BJ (cell line): ENCODE measurements around the gene KIRREL1. TPM values are rescaled to one million over a fixed set of nuclear protein-coding genes. Genes with fewer than 3 reads are reported as not detected.

Experiments used
- CTCF ChIA-PET: fragments of 350-600 bp; formaldehyde crosslinking; extraction: SDS; loops from one replicate; lab custom pipeline; 2021; ENCODE audit warnings: antibody characterized with exemption, inconsistent platforms; lab: Yijun Ruan, JAX
- POLR2A ChIA-PET: fragments of 300-600 bp; sonication (Branson Sonifier 250); formaldehyde crosslinking; extraction: SDS; loops from one replicate; lab custom pipeline; 2021; ENCODE audit warnings: antibody characterized with exemption; lab: Charles Lee
- DNase-seq: peaks from one replicate; pipeline ENCODE4 v3.0.0-alpha.2; 2011; ENCODE audit warnings: low read depth
- H3K27me3 ChIP-seq: 2 replicates; pipeline ENCODE4 v1.6.0; 2011; ENCODE audit warnings: low read length; ENCODE audit not compliant: control insufficient read depth, insufficient read depth
- H3K36me3 ChIP-seq: 2 replicates; pipeline ENCODE4 v1.5.1; 2011; ENCODE audit warnings: low read length; ENCODE audit not compliant: control insufficient read depth, insufficient read depth
- H3K4me3 ChIP-seq: 2 replicates; pipeline ENCODE4 v1.5.1; 2011; ENCODE audit warnings: low read depth, mild to moderate bottlenecking, control low read depth, low read length
- polyA plus RNA-seq: library from polyadenylated mRNA; depleted of rRNA; stranded (reverse); fragments of >200 nt; gene quantifications from 2 replicates; pipeline ENCODE4 v1.2.3, GENCODE V29; 2011
- TF ChIP-seq, protein P1 (sequence below): IDR thresholded peaks from 2 replicates; pipeline ENCODE4 v1.5.1; 2011; ENCODE audit warnings: low read depth, mild to moderate bottlenecking, control low read depth, inconsistent platforms, low read length, moderate library complexity; ENCODE audit not compliant: insufficient read depth

The KIRREL1 gene
- polyA plus RNA-seq, 1 experiment, result 65.1 TPM

- no peak for DNase-seq
- no peak overlapping the region for H3K4me3 ChIP-seq
- H3K27me3 ChIP-seq, result no peaks in the 10 kb centered on the region
- TF ChIP-seq, protein P1, sequence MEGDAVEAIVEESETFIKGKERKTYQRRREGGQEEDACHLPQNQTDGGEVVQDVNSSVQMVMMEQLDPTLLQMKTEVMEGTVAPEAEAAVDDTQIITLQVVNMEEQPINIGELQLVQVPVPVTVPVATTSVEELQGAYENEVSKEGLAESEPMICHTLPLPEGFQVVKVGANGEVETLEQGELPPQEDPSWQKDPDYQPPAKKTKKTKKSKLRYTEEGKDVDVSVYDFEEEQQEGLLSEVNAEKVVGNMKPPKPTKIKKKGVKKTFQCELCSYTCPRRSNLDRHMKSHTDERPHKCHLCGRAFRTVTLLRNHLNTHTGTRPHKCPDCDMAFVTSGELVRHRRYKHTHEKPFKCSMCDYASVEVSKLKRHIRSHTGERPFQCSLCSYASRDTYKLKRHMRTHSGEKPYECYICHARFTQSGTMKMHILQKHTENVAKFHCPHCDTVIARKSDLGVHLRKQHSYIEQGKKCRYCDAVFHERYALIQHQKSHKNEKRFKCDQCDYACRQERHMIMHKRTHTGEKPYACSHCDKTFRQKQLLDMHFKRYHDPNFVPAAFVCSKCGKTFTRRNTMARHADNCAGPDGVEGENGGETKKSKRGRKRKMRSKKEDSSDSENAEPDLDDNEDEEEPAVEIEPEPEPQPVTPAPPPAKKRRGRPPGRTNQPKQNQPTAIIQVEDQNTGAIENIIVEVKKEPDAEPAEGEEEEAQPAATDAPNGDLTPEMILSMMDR, result no peak
- peaks cover 8% of the 10 kb centered on the region for H3K36me3 ChIP-seq
- ChIA-PET POLR2A (no interaction called here), CTCF (interaction anchor here (0.7 to 21.6 kb wide), 17 partner anchors 9 to 85 kb away, joined by 3 to 272 read pairs (median 4); partner anchors contain the start of gene KIRREL1)
Observed at GRCh38 chr1:158035014-158035413, 41.6 kb downstream of the KIRREL1 start.

DNA sequence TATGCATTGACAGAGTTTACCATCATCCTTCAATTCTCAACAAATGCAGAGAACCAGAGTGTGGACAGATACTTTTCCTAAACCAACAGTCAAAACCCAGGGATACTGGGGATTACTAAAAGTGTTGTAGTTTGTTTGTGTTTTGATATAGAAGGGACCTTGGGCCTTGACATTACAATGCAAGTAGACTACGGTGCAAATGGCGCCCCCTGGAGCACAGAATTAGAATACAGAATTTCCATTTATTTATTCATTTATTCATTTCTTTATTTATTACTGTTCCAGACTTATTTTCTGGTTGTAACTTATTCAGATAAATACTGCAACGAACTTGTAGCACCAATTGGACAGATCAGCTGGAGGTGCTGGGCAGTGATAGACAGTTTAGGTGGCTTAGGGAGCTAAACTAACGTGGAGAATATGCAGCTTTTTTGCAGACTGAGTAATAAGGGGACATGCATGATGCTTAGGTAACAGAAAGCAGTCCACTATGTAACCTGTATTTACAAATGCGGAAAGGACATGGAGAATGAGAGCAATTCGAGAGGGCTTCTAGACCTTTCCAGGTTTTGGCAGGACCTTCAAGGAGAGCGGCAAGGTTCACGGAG lies 42.6 kb downstream of the KIRREL1 start:
- no peak for DNase-seq
- Histone ChIP-seq H3K4me3 (no peak overlapping the region), H3K27me3 (no peaks in the 10 kb centered on the region), H3K36me3 (peaks cover 4% of the 10 kb centered on the region)
- POLR2A ChIA-PET, result no interaction called here
- CTCF ChIA-PET, result interaction anchor here (0.6 to 21.6 kb wide), 24 partner anchors 8 to 88 kb away, joined by 3 to 272 read pairs (median 4); partner anchors contain the start of gene KIRREL1
- TF ChIP-seq, protein P1, result peak; percentile 64

- TF ChIP-seq, protein P1, result no peak
- no peak for DNase-seq
Observed at GRCh38 chr1:158037008-158037865, 43.8 kb downstream of the KIRREL1 start.

GRCh38 chr1:158037866-158038359 lies 44.5 kb downstream of the KIRREL1 start:
- H3K36me3 ChIP-seq, result peaks cover 5% of the 10 kb centered on the region
- H3K4me3 ChIP-seq, result no peak overlapping the region
- DNase-seq, result no peak
- ChIA-PET CTCF (interaction anchor here (0.7 to 21.6 kb wide), 16 partner anchors 11 to 81 kb away, joined by 3 to 272 read pairs (median 5); partner anchors contain the start of gene KIRREL1), POLR2A (interaction anchor here (1.3 kb wide), 1 partner anchor 27 kb away, joined by 7 read pairs; no protein-coding TSS in a partner anchor)
- TF ChIP-seq, protein P1, result no peak
- H3K27me3 ChIP-seq, result no peaks in the 10 kb centered on the region

More at GRCh38 chr1:158037008-158037865, 43.8 kb downstream of the KIRREL1 start:
- Histone ChIP-seq H3K4me3 (no peak overlapping the region), H3K27me3 (no peaks in the 10 kb centered on the region), H3K36me3 (peaks cover 5% of the 10 kb centered on the region)
- CTCF ChIA-PET, result interaction anchor here (0.7 to 21.6 kb wide), 27 partner anchors 7 to 87 kb away, joined by 3 to 272 read pairs (median 4); partner anchors contain the start of gene KIRREL1
- POLR2A ChIA-PET, result interaction anchor here (1.3 kb wide), 1 partner anchor 27 kb away, joined by 7 read pairs; no protein-coding TSS in a partner anchor
